DMS 273 (cell line): ENCODE data around the gene IKZF5.

ENCODE experiments used
- DNase-seq: peaks from one replicate; lab custom pipeline; 2025; ENCODE audit not compliant: unreplicated experiment; lab: John Stamatoyannopoulos, UW

IKZF5 gene

GRCh38 chr10:123008355-123009104, at the start of gene IKZF5, which contains the start of gene ACADSB:
Gene IKZF5 (minus strand): TSS chr10:123008795. CDS start chr10:122998625, 10,170 bp downstream.
Gene ACADSB (plus strand): TSS chr10:123009006. CDS start chr10:123009030, 24 bp downstream.
- DNase-seq = peak; percentile 97

DNA sequence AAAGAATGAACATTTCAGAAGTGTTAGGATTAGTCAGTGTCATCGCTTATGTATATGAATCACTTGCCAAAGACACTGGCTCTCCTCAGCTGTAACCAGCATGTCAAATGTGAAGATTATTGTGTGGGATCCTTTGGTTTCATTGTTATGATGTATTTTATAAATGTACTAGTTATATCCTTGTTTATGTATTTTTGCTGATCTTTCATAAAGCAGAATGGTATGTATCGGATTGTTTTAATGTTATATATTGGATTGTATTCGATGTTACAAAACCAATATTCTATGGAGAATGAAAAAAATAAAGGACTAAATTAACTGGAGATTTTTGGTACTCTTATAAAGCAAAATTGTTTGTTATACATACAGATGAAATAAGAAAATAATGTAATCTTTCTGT, 49.4 kb upstream of the IKZF5 start:
- DNase-seq = no peak

DNA sequence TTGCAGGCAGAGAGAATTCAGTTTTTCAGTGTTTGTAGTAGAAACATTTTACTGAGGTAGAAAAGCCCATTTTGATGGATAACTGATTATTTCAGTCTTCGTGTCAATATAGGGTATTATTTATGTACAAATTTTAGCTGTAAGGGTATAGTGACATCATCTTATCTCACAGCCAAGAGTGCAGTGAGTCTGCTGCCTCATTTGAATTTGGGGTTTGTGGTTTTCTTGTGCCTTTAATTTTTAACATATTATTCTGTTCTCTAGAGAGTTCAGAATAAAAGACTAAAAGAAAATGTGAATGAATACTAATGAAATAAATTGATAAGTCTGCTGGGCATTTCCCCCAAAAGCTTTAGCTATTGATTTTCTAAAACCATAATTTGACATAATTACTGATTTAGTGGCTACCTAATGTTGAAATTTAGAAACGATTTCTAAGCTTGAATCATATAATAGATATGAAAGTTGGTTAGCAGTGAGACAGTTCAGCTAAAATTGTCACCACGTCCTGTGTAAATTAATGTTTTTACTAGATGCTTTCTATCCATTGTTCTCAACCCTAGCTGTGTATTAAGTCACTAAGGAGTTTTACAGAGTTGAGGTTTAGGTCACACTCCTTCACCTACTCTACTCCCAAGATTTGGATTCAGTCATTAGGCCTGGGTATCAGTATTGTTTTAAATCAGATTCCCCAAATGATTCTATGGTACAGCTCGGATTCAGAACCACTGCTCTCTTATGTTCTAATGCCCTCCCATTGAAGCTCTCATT, 37.6 kb upstream of the IKZF5 start:
- DNase-seq = no peak

DNA sequence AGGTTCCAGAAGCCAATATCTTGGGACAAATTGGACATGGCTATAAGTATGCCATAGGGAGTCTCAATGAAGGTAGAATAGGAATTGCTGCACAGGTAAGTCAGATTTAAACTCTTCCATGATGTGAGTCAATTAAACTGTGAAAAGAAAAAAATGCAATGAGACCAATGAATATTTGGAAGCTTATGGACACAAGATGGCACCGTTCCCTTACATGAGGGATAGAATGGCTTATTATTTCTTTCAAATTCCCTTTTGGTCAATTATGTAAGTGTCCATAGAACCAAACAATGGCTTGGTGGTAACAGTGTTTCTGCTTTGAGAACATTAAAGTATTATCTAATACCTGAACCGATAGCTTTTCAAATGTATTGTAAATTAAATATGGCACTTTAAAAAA, 35.8 kb upstream of the IKZF5 start:
- DNase-seq = peak; percentile 38

DNA sequence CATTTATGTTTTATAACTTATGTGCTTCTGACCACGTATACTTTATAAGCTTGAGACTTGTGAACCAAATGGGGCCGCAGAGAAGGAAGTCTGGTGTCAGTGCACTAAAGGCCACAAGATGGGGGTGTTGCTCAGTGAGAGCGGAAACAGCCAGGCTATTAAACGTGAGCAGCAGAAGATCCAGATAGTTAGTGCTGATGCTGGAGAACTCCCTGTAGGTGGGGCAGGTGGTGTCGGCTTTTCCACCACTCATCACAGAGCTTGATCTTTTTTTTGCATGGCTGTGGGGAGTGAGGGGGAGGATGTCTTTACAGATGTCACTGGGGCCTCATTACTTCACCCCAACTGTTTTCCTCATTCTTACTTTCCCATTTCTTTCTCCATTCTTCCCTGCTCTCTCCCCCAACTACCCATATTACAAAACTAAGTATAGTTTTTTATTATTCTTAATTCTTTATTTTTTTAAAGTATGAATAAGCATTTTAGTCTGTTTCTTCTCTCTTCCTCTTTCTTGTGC, 34.9 kb upstream of the IKZF5 start:
- peak; percentile 76 for DNase-seq

DNA sequence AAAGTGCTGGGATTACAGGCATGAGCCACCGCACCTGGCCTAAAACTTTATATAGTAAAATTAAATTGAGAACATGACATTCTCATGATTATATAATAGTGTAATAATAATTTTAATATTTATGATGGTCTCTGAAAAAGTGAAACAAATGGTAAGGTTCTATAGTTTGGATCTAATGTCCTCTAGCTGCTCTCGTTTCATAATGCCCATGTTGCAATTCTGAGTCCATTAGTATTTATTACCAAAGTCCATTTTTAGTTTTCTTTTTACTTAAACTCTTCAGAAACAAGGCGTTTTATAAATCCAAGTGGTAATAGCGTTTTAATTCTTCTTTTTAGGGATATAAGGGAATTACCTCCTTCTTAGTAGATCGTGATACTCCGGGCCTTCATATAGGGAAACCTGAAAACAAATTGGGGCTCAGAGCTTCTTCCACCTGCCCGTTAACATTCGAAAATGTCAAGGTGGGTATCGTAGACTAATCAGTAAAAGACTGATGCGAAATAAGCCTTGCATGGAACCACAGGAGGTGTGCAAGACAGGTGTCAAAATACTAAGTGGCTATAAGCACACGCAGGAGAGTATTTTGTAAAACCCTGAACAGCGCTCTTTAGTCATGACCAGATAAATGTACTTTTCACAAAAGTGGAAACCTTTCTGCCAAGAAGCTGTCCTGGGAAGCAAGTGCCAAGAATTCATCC, 34.3 kb upstream of the IKZF5 start:
- DNase-seq = no peak

GRCh38 chr10:123039632-123039930, 31.0 kb upstream of the IKZF5 start:
- DNase-seq = no peak

DNA sequence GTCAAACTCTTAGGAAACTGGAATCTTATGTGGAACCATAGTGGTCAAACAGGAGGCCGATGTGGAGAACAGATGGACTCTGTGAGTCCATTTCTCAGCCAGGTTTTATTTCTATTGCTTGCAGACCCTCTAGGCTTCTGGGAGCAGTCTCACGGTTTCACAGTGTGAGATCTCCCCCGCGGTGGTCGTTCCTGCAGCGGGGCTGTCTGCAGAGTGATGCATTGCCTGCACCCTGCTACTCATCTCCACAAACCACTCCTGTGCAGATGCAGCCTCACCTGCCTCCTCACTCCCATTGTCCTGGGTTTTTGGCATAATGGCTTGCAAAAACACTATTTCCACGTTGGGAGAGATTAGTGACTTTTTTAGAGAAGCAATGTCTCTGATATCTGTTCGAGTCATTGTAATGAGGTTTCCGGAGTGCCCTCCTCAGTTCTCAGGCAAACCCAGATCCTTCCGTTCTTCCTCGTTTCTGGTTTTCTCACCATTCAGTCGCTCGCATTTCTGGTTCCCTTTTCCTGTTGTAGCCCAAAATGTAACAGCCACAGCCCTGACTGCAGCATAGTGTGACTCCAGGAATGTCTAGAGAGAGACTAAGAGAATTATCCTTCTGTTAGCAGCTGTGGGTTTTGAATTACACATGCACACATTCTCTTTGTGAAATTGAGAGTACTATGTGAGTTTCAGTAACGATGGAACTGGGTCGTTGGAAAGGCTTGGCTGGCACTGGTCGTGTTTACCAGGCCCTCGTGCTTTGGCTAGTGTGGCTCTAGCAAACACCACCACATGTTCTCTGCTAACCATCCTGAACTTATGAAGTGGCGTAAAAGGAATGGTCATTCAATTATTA, 30.4 kb upstream of the IKZF5 start:
- no peak for DNase-seq

DNA sequence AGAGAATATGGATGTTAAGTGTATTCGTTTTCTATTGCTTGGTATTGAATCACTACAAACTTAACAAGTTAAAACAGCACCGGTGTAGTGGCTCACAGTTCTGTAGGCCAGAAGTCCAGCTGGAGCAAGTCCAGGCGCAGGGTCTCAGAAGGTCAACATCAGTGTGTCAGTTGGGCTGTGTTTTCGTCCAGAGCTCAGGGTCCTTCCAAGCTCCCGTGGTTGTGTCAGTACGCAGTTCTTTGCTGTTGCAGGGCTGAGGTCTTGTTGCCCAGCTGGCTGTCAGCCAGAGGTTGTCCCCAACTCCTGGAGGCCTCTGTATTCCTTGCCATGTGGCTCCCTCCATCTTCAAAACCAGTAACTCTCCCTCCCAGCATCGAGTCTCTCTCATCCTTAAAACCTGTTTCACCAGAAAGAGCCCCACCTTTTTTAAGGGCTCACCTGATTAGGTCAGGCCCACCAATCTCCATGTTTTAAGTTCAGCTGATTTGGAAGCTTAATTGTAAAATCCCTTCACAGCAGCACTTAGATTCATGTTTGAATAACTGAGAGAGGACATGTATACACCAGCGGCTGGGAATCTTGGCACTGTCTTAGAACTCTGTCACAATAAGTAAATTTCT, 27.0 kb upstream of the IKZF5 start:
- no peak for DNase-seq

DNA sequence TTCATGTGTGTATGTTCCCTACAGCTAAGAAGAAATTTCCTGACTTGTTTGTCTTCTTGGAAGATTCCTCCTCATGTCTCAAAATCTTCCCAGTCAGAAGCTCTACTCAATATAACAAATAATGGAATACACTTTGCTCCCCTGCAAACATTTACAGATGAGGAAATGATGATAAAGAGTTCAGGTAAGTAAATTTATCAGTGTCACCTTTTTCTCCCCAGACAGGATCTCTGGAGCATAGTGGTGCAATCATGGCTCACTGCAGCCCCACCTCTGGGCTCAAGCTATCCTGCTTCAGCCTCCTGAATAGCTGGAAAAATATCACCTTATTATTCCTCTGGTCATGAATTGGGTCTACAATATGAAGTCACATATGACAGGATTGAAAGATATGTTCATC, 25.7 kb upstream of the IKZF5 start:
- no peak for DNase-seq

DNA sequence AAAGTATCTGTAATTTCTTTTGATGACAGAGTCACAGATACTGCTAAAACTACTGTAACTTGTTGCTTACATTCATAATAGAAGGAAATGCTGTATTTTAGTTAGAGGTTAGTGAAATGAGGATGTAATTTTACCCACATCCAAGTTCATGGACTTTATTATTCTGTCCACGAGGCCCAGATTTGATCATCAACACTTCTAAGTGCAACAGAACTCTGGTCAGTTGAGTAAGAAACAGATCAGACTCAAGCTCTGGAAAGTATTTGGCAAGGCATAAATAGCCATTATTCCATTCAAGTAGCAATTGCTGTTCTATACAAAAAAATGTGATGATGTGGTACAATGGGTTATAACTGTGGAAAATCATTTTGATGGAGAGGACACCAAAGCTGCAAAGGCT, 22.5 kb upstream of the IKZF5 start:
- DNase-seq = no peak

GRCh38 chr10:123027861-123028260, 19.3 kb upstream of the IKZF5 start:
- no peak for DNase-seq

DNA sequence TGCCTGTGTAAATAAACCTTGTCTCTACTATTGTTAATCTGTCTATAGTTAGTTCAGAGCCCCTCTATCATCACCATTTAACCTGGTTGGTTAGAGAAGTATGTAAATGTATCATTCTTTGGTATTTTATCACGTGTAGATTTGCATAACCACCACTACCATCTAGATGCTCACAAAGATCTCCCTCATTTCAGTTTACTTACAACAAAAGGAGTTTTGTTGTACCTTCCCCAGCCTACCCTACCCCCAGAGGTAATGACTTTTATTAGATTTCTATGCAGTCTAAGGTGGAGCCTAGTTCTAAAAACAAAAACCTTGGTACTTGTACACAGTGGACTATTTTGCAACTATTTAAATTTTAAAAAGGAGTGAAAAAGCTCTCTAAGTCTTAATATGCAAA, 17.7 kb upstream of the IKZF5 start:
- DNase-seq = no peak

- no peak for DNase-seq
These were observed 15.9 kb upstream of the IKZF5 start for GRCh38 chr10:123024540-123024939.

GRCh38 chr10:123021517-123021916, 12.9 kb upstream of the IKZF5 start:
- DNase-seq = peak; percentile 27

- no peak for DNase-seq
These were observed 11.5 kb upstream of the IKZF5 start for GRCh38 chr10:123019941-123020703.

- DNase-seq = no peak
These were observed 10.7 kb upstream of the IKZF5 start for GRCh38 chr10:123019264-123019663.

- no peak for DNase-seq
These were observed 9.9 kb upstream of the IKZF5 start for GRCh38 chr10:123018531-123018930.

DNA sequence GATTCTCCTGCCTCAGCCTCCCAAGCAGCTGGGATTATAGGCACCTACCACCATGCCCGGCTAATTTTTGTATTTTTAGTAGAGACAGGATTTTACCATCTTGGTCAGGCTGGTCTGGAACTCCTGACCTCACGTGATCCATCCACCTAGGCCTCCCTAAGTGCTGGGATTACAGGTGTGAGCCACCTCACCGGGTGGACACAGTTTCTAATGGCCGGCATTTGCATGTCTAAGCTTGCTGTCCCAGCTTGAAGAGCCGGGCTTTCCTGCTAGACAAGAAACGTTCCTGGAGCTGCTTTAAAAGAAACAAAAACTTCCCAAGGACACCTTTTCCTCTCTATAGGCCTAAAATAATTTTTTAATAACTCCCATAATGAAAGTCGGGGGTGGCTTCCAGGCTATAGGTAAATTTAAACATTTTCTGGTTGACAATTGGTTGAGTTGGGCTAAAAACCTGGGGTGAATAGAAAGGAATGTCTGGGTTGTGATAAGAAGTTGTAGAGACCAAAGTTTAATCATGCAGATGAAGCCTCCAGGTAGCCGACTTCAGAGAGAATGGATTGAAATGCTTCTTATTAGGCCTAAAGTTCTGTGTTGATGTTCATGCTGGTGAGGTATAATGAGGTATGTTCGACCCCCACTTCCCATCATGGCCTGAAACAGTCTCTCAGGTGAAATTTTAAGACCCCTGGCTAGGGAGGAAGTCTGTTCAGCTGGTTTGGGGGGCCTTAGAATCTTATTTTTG, 9.0 kb upstream of the IKZF5 start:
- DNase-seq = no peak
